Liver (tissue), 3 donors: ENCODE measurements around the gene TBC1D1.

Experiments
- EGR1 ChIP-seq, 2 donors: IDR thresholded peaks; 2 replicates each; pipeline ENCODE4 v1.6.1; 2016 to 2018; ENCODE audit warnings: antibody characterized with exemption in 2 of 2, low read depth in 2 of 2
- FOXA1 ChIP-seq: IDR thresholded peaks from 2 replicates; pipeline ENCODE4 v1.6.1; 2016; ENCODE audit warnings: antibody characterized with exemption
- GABPA ChIP-seq, 2 donors: IDR thresholded peaks in 1 of 2; conservative IDR thresholded peaks in 1 of 2; 2 replicates each; pipeline ENCODE4 v1.6.1; 2016; ENCODE audit warnings: antibody characterized with exemption in 2 of 2, mild to moderate bottlenecking in 1 of 2, moderate library complexity in 1 of 2
- HNF4A ChIP-seq, 2 donors: conservative IDR thresholded peaks; 2 replicates each; pipeline ENCODE4 v1.6.1; 2016; ENCODE audit warnings: antibody characterized with exemption in 2 of 2, mild to moderate bottlenecking in 2 of 2
- JUND ChIP-seq, 2 donors: IDR thresholded peaks; 2 replicates each; pipeline ENCODE4 v1.6.1; 2016; ENCODE audit warnings: antibody characterized with exemption in 2 of 2
- RAD21 ChIP-seq, 2 donors: IDR thresholded peaks; 2 replicates each; pipeline ENCODE4 v1.6.1; 2016; ENCODE audit warnings: antibody characterized with exemption in 2 of 2, mild to moderate bottlenecking in 2 of 2
- SP1 ChIP-seq: IDR thresholded peaks from 2 replicates; pipeline ENCODE4 v1.6.1; 2018; ENCODE audit warnings: antibody characterized with exemption, mild to moderate bottlenecking
- TAF1 ChIP-seq: conservative IDR thresholded peaks from 2 replicates; pipeline ENCODE4 v1.6.1; 2016; ENCODE audit warnings: antibody characterized with exemption, mild to moderate bottlenecking
- YY1 ChIP-seq: IDR thresholded peaks from 2 replicates; pipeline ENCODE4 v1.6.1; 2016; ENCODE audit warnings: antibody characterized with exemption, mild to moderate bottlenecking
- TF ChIP-seq, protein P1 (sequence below): fragments of 150-350 bp; IDR thresholded peaks from 2 replicates; pipeline ENCODE4 v1.5.1; 2017; ENCODE audit warnings: improper control_type of control experiment, low read depth, low read length; ENCODE audit not compliant: missing input control
- TF ChIP-seq, protein P2 (sequence below): IDR thresholded peaks from 2 replicates; pipeline ENCODE4 v1.6.1; 2016; ENCODE audit warnings: antibody characterized with exemption
- TF ChIP-seq, protein P3 (sequence below): IDR thresholded peaks from 2 replicates; pipeline ENCODE4 v1.6.1; 2016; ENCODE audit warnings: antibody characterized with exemption, mild to moderate bottlenecking
- TF ChIP-seq, protein P4 (sequence below): IDR thresholded peaks from 2 replicates; pipeline ENCODE4 v1.6.1; 2016; ENCODE audit warnings: antibody characterized with exemption
- TF ChIP-seq, protein P5 (sequence below): IDR thresholded peaks from 2 replicates; pipeline ENCODE4 v1.6.1; 2016; ENCODE audit warnings: antibody characterized with exemption
- donor health status: healthy.
- donor health status: healthy.

DNA sequence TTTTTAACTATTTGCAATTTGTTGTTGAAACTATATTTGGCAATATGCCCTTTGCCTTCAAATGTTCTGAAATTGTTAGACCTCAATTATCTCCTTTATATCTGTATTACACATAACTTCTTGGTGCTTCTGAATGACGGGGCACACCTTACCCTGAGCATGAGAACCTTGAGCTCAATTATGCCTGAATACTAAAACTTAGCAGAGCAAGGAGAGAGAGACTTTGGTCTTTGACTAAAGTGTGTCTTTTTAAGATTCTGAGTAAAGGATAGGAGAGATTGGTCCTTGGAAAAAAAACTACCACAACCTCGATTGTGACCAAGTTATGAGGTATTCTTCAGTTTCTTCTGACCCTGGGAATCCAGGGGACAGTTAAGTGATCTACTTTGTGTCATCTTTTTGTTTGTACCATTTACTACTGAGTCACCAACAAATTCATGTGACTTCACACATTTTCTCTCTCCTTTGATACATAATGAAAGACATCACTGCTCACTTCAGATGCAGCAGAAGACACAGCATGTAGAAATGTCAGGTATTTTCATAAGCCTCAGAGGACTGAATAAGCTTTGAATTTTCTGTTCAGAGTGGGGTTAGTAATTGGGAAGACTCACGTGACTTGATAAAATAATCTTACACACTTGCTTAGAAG is 120.8 kb downstream of the TBC1D1 start:
- TF ChIP-seq, protein P1, sequence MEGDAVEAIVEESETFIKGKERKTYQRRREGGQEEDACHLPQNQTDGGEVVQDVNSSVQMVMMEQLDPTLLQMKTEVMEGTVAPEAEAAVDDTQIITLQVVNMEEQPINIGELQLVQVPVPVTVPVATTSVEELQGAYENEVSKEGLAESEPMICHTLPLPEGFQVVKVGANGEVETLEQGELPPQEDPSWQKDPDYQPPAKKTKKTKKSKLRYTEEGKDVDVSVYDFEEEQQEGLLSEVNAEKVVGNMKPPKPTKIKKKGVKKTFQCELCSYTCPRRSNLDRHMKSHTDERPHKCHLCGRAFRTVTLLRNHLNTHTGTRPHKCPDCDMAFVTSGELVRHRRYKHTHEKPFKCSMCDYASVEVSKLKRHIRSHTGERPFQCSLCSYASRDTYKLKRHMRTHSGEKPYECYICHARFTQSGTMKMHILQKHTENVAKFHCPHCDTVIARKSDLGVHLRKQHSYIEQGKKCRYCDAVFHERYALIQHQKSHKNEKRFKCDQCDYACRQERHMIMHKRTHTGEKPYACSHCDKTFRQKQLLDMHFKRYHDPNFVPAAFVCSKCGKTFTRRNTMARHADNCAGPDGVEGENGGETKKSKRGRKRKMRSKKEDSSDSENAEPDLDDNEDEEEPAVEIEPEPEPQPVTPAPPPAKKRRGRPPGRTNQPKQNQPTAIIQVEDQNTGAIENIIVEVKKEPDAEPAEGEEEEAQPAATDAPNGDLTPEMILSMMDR = no peak
- TF ChIP-seq FOXA1 (no peak), RAD21 (IDR thresholded peaks at IDR 0.05) (no peak), JUND (IDR thresholded peaks at IDR 0.05) (no peak), TAF1 (no peak), YY1 (no peak), EGR1 (IDR thresholded peaks at IDR 0.05; ENCODE audit: low read depth in 2 of 2) (no peak), HNF4A (conservative IDR thresholded peaks at IDR 0.05) (no peak), SP1 (no peak), GABPA (IDR thresholded peaks at IDR 0.05 in 1 of 2, conservative IDR thresholded peaks at IDR 0.05 in 1 of 2) (no peak)
- TF ChIP-seq, protein P2, sequence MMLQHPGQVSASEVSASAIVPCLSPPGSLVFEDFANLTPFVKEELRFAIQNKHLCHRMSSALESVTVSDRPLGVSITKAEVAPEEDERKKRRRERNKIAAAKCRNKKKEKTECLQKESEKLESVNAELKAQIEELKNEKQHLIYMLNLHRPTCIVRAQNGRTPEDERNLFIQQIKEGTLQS = no peak
- TF ChIP-seq, protein P3, sequence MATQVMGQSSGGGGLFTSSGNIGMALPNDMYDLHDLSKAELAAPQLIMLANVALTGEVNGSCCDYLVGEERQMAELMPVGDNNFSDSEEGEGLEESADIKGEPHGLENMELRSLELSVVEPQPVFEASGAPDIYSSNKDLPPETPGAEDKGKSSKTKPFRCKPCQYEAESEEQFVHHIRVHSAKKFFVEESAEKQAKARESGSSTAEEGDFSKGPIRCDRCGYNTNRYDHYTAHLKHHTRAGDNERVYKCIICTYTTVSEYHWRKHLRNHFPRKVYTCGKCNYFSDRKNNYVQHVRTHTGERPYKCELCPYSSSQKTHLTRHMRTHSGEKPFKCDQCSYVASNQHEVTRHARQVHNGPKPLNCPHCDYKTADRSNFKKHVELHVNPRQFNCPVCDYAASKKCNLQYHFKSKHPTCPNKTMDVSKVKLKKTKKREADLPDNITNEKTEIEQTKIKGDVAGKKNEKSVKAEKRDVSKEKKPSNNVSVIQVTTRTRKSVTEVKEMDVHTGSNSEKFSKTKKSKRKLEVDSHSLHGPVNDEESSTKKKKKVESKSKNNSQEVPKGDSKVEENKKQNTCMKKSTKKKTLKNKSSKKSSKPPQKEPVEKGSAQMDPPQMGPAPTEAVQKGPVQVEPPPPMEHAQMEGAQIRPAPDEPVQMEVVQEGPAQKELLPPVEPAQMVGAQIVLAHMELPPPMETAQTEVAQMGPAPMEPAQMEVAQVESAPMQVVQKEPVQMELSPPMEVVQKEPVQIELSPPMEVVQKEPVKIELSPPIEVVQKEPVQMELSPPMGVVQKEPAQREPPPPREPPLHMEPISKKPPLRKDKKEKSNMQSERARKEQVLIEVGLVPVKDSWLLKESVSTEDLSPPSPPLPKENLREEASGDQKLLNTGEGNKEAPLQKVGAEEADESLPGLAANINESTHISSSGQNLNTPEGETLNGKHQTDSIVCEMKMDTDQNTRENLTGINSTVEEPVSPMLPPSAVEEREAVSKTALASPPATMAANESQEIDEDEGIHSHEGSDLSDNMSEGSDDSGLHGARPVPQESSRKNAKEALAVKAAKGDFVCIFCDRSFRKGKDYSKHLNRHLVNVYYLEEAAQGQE = no peak
- TF ChIP-seq, protein P4, sequence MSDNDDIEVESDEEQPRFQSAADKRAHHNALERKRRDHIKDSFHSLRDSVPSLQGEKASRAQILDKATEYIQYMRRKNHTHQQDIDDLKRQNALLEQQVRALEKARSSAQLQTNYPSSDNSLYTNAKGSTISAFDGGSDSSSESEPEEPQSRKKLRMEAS = no peak
- TF ChIP-seq, protein P5, sequence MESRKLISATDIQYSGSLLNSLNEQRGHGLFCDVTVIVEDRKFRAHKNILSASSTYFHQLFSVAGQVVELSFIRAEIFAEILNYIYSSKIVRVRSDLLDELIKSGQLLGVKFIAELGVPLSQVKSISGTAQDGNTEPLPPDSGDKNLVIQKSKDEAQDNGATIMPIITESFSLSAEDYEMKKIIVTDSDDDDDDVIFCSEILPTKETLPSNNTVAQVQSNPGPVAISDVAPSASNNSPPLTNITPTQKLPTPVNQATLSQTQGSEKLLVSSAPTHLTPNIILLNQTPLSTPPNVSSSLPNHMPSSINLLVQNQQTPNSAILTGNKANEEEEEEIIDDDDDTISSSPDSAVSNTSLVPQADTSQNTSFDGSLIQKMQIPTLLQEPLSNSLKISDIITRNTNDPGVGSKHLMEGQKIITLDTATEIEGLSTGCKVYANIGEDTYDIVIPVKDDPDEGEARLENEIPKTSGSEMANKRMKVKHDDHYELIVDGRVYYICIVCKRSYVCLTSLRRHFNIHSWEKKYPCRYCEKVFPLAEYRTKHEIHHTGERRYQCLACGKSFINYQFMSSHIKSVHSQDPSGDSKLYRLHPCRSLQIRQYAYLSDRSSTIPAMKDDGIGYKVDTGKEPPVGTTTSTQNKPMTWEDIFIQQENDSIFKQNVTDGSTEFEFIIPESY = no peak
